SK-N-MC (cell line): Measurements from ENCODE around the gene CDC42EP4.

Experiments
- EZH2 ChIP-seq: fragments of 200-600 bp; sonication (generic); IDR thresholded peaks from one replicate; pipeline ENCODE4 v1.6.1; 2017; ENCODE audit warnings: antibody characterized with exemption
- FOXP2 ChIP-seq: optimal IDR thresholded peaks from 2 replicates; pipeline ENCODE3; 2011; ENCODE audit warnings: mild to moderate bottlenecking, moderate library complexity; ENCODE audit not compliant: insufficient read depth; ENCODE audit errors: extremely low read length, control extremely low read depth
- POLR2AphosphoS5 ChIP-seq: IDR thresholded peaks from 2 replicates; pipeline ENCODE4 v1.6.1; 2012; ENCODE audit warnings: mild to moderate bottlenecking, low read depth, low read length, borderline replicate concordance

DNA sequence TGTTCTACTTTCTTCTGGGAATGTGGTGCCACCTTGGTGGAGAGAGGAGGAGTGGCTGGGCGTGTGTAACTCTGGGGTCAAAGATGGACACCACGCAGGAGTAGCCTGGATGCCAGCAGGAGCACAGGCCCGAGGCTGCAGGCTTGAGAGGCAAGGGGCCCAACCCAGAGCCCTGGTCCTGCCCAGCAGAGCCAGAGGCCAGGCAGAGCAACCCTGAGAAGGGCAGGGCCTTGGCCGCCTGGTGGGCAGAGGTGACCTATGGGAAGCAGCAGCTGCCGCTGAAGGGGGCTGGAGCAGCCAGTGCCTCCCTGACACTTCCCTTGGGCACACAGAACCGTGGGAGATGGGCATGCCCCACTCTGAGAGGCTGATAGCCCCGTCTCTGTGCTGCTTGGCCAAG is 32.1 kb downstream of the CDC42EP4 start:
- TF ChIP-seq EZH2 (no peak), POLR2AphosphoS5 (no peak), FOXP2 (no peak)
